IMR-90 (cell line): Measurements from ENCODE around the gene FAM163B. TPM values are rescaled to one million over a fixed set of nuclear protein-coding genes. Genes with fewer than 3 reads are reported as not detected.

Source experiments
- ATAC-seq: fragments of 200-7000 bp; cut with Tn5 transposase; 2 replicates; pipeline ENCODE4 v1.9.1; 2020; ENCODE audit warnings: low read depth, mild to moderate bottlenecking, moderate library complexity
- BruUV-seq: library from RNA; stranded (reverse); fragments of 400-500 nt; replicated peaks from 2 replicates; lab custom pipeline; 2021; lab: Mats Ljungman, UMichigan
- CTCF ChIA-PET: fragments of 300-600 bp; formaldehyde crosslinking; extraction: SDS; loops from one replicate; lab custom pipeline; 2021; ENCODE audit warnings: antibody characterized with exemption; lab: Yijun Ruan, JAX
- POLR2A ChIA-PET: fragments of 300-600 bp; sonication (Branson Sonifier 250); formaldehyde crosslinking; loops from one replicate; lab custom pipeline; 2022; ENCODE audit warnings: antibody characterized with exemption; ENCODE audit not compliant: unreplicated experiment; lab: Charles Lee
- DNase-seq: peaks from one replicate; pipeline ENCODE4 v3.0.0; 2013
- H2AFZ ChIP-seq: replicated peaks from 2 replicates; pipeline ENCODE3; 2013; ENCODE audit warnings: low read length, mild to moderate bottlenecking; ENCODE audit not compliant: poor library complexity
- H2AK5ac ChIP-seq: 2 replicates; pipeline ENCODE4 v1.6.1; 2013; ENCODE audit warnings: low read depth, low read length, inconsistent platforms
- H2AK9ac ChIP-seq: replicated peaks from 2 replicates; pipeline ENCODE3; 2013; ENCODE audit warnings: mild to moderate bottlenecking, low read depth, low read length, moderate library complexity; ENCODE audit not compliant: poor library complexity
- H2BK120ac ChIP-seq: 2 replicates; pipeline ENCODE4 v1.6.1; 2013; ENCODE audit warnings: low read depth, low read length, inconsistent platforms
- H2BK15ac ChIP-seq: 3 replicates; pipeline ENCODE4 v1.6.1; 2013; ENCODE audit warnings: low read depth, low read length, inconsistent platforms
- H2BK20ac ChIP-seq: 2 replicates; pipeline ENCODE4 v1.6.1; 2013; ENCODE audit warnings: low read depth, mild to moderate bottlenecking, inconsistent platforms, low read length, moderate library complexity
- H2BK5ac ChIP-seq: 2 replicates; pipeline ENCODE4 v1.6.1; 2013; ENCODE audit warnings: mild to moderate bottlenecking, low read depth, low read length, inconsistent platforms; ENCODE audit not compliant: poor library complexity, severe bottlenecking
- H3K14ac ChIP-seq: replicated peaks from 2 replicates; pipeline ENCODE4 v1.6.1; 2013; ENCODE audit warnings: low read depth, low read length, inconsistent platforms
- H3K18ac ChIP-seq: 2 replicates; pipeline ENCODE4 v1.6.1; 2013; ENCODE audit warnings: low read depth, low read length, control low read depth
- H3K23ac ChIP-seq: 2 replicates; pipeline ENCODE4 v1.6.1; 2013; ENCODE audit warnings: low read depth, low read length, inconsistent platforms
- H3K27ac ChIP-seq: 2 replicates; pipeline ENCODE4 v1.5.1; 2013; ENCODE audit warnings: mild to moderate bottlenecking, control low read depth, low read length; ENCODE audit not compliant: insufficient read depth
- H3K27me3 ChIP-seq: 2 replicates; pipeline ENCODE4 v1.6.1; 2013; ENCODE audit warnings: low read length; ENCODE audit not compliant: control insufficient read depth, insufficient read depth
- H3K36me3 ChIP-seq: 2 replicates; pipeline ENCODE4 v1.6.1; 2013; ENCODE audit warnings: low read length, mixed read lengths; ENCODE audit not compliant: control insufficient read depth, insufficient read depth
- H3K4ac ChIP-seq: 2 replicates; pipeline ENCODE4 v1.6.1; 2013; ENCODE audit warnings: low read depth, low read length, inconsistent platforms
- H3K4me1 ChIP-seq: 2 replicates; pipeline ENCODE4 v1.6.1; 2013; ENCODE audit warnings: low read length, mixed read lengths; ENCODE audit not compliant: control insufficient read depth, insufficient read depth
- H3K4me2 ChIP-seq: 2 replicates; pipeline ENCODE4 v1.6.1; 2013; ENCODE audit warnings: low read depth, mild to moderate bottlenecking, control low read depth, low read length, moderate library complexity
- H3K4me3 ChIP-seq: 2 replicates; pipeline ENCODE4 v1.5.1; 2013; ENCODE audit warnings: low read depth, mild to moderate bottlenecking, control low read depth, low read length, moderate library complexity; ENCODE audit not compliant: insufficient read depth
- H3K56ac ChIP-seq: 2 replicates; pipeline ENCODE4 v1.6.1; 2013; ENCODE audit warnings: low read length, inconsistent platforms; ENCODE audit not compliant: insufficient read depth; ENCODE audit errors: extremely low read depth
- H3K79me1 ChIP-seq, 2 experiments: 2 replicates each; pipeline ENCODE4 v1.6.1; 2013; ENCODE audit warnings: low read length in 2 of 2, inconsistent platforms in 1 of 2, low read depth in 1 of 2
- H3K9ac ChIP-seq: 2 replicates; pipeline ENCODE4 v1.6.1; 2013; ENCODE audit warnings: low read depth, low read length, control low read depth
- H3K9me1 ChIP-seq: 2 replicates; pipeline ENCODE4 v1.6.1; 2013; ENCODE audit warnings: low read length, inconsistent platforms; ENCODE audit not compliant: insufficient read depth
- H3K9me3 ChIP-seq: 2 replicates; pipeline ENCODE4 v1.6.1; 2013; ENCODE audit warnings: low read length; ENCODE audit not compliant: control insufficient read depth, insufficient read depth
- H4K20me1 ChIP-seq: 2 replicates; pipeline ENCODE4 v1.6.1; 2013; ENCODE audit warnings: low read length, inconsistent platforms; ENCODE audit not compliant: insufficient read depth
- H4K5ac ChIP-seq: 2 replicates; pipeline ENCODE4 v1.6.1; 2013; ENCODE audit warnings: mild to moderate bottlenecking, low read depth, low read length, control low read depth
- H4K8ac ChIP-seq, 2 experiments: 2 replicates each; pipeline ENCODE4 v1.6.1; 2013; ENCODE audit warnings: low read depth in 2 of 2, low read length in 2 of 2, control low read depth in 1 of 2, inconsistent platforms in 1 of 2
- H4K91ac ChIP-seq: 2 replicates; pipeline ENCODE4 v1.6.1; 2013; ENCODE audit warnings: low read depth, low read length, inconsistent platforms; ENCODE audit not compliant: insufficient read depth
- ELK1 ChIP-seq: fragments of 150-350 bp; IDR thresholded peaks from 2 replicates; pipeline ENCODE4 v1.6.1; 2016; ENCODE audit warnings: low read depth, mild to moderate bottlenecking, low read length, moderate library complexity, borderline replicate concordance
- FOS ChIP-seq: fragments of 150-350 bp; IDR thresholded peaks from 2 replicates; pipeline ENCODE4 v1.6.1; 2016; ENCODE audit warnings: low read depth, low read length
- MAZ ChIP-seq: IDR thresholded peaks from 2 replicates; pipeline ENCODE4 v1.6.1; 2012; ENCODE audit warnings: low read depth, mild to moderate bottlenecking, low read length, improper control_type of control experiment, moderate library complexity, borderline replicate concordance
- RFX5 ChIP-seq: IDR thresholded peaks from 2 replicates; pipeline ENCODE4 v1.8.0; 2012; ENCODE audit warnings: low read depth, mild to moderate bottlenecking, low read length, moderate library complexity
- WGBS, 2 experiments: methylation state at CpG; one replicate each; pipeline versions ENCODE4 v1.1.5 to v1.1.7; 2013; ENCODE audit warnings: missing lambda C conversion rate in 2 of 2; ENCODE audit not compliant: insufficient read length in 1 of 2; ENCODE audit errors: extremely low coverage in 2 of 2; 5-methylcytosine and 5-hydroxymethylcytosine counted together
- dilution Hi-C: fragments of 300-500 bp; cut with HindIII; formaldehyde crosslinking; loops from one replicate; pipeline ENCODE4 v1.14.3; 2018; ENCODE audit warnings: low sequenced_read_pairs; ENCODE audit not compliant: unreplicated experiment
- in situ Hi-C: fragments of 300-500 bp; cut with MboI; formaldehyde crosslinking; loops from 3 replicates; pipeline ENCODE4 v1.14.3; 2019; ENCODE audit warnings: low sequenced_read_pairs, inconsistent platforms, mixed read lengths
- intact Hi-C: fragments of 100-400 bp; cut with micrococcal nuclease; formaldehyde crosslinking; loops from 2 replicates; pipeline ENCODE4 v1.10.0; 2022
- polyA plus RNA-seq, 3 experiments: library from polyadenylated mRNA; depleted of rRNA; stranded (reverse); fragments of >200 nt; gene quantifications; 2 replicates each; pipeline ENCODE4 v1.2.3, GENCODE V29; 2012; ENCODE audit warnings: low replicate concordance in 1 of 3
- total RNA-seq: library from RNA; depleted of rRNA; stranded (reverse); fragments of >200 nt; gene quantifications from 2 replicates; pipeline ENCODE4 v1.2.3, GENCODE V29; 2012

The FAM163B gene
- total and polyA plus RNA-seq, 2 of the 4 experiments (the other 2 are of a cell fraction), result not detected

- BruUV-seq, result no TSS peak
- Histone ChIP-seq H3K9me1 (no peaks in the 10 kb centered on the region), H3K23ac (no peak overlapping the region), H3K4me2 (no peak overlapping the region), H4K8ac (no peak overlapping the region), H3K4me3 (no peak overlapping the region), H2BK15ac (no peak overlapping the region), H2AK9ac (no peak overlapping the region), H3K9me3 (peaks cover 20% of the 10 kb centered on the region), H3K27me3 (peaks cover 10% of the 10 kb centered on the region; the same call in 1 of the 2 replicates), H4K91ac (no peak overlapping the region), H2AFZ (no peak overlapping the region), H2BK20ac (no peak overlapping the region), H4K20me1 (no peaks in the 10 kb centered on the region; the same call in 1 of the 2 replicates), H3K56ac (no peak overlapping the region), H3K27ac (no peak overlapping the region), H2BK120ac (no peak overlapping the region), H4K5ac (no peak overlapping the region), H2AK5ac (no peak overlapping the region), H3K79me1 (no peaks in the 10 kb centered on the region), H3K9ac (no peak overlapping the region), H3K4ac (no peak overlapping the region), H3K14ac (no peak overlapping the region), H3K4me1 (no peaks in the 10 kb centered on the region), H3K36me3 (no peaks in the 10 kb centered on the region), H2BK5ac (no peak overlapping the region), H3K18ac (no peak overlapping the region)
- POLR2A ChIA-PET, result no interaction called here
- no peak for ATAC-seq
- intact Hi-C loops, result no loop called here
- dilution Hi-C loops, result no loop called here
- CTCF ChIA-PET, result interaction anchor here (0.7 to 1.0 kb wide), 2 partner anchors 9 to 10 kb away, joined by 3 to 4 read pairs; no protein-coding TSS in a partner anchor
- in situ Hi-C loops, result no loop called here
- 70% methylated on average over 8 of the region's 15 CpGs; no CpG with 5 or more reads in 1 of the 2 experiments for WGBS, 2 experiments
- no peak for TF ChIP-seq MAZ
- no peak for TF ChIP-seq FOS
- no peak for TF ChIP-seq ELK1
- no peak for TF ChIP-seq RFX5
- no peak for DNase-seq
These were observed 15.5 kb downstream of the FAM163B start for GRCh38 chr9:133593587-133594253.
